ENCODE data around the gene RPL6. TPM values are rescaled to one million over a fixed set of nuclear protein-coding genes. Genes with fewer than 3 reads are reported as not detected.
"Not testable (repeated sequence)": the region's sequence is repeated elsewhere in the genome, so short reads cannot be mapped to it uniquely, and the experiment has no call there.

RPL6 gene
- total and polyA plus RNA-seq, 4 donors, result 182 to 610 (median 522) TPM

GRCh38 chr12:112456029-112456428, 46.6 kb upstream of the RPL6 start:
- Histone ChIP-seq H3K9me3 (ENCODE audit: control insufficient read depth in 4 of 4, low read length in 3 of 4) (no peaks in the 10 kb centered on the region), H3K27me3 (ENCODE audit: control insufficient read depth in 4 of 4, insufficient read depth in 4 of 4, low read length in 3 of 4) (no peaks in the 10 kb centered on the region), H3K4me3 (ENCODE audit: low read depth in 1 of 3, low read length in 3 of 3) (no peak overlapping the region), H3K27ac (ENCODE audit: low read depth in 1 of 2, low read length in 2 of 2) (no peak overlapping the region), H3K9ac (ENCODE audit: low read depth in 1 of 2, low read length in 2 of 2) (no peak overlapping the region), H3K4me1 (ENCODE audit: control insufficient read depth in 4 of 4, insufficient read depth in 4 of 4, low read length in 3 of 4) (no peaks in the 10 kb centered on the region), H3K36me3 (ENCODE audit: control insufficient read depth in 4 of 4, insufficient read depth in 3 of 4, low read depth in 1 of 4, low read length in 3 of 4) (peaks cover 4 to 47% (median 18%) of the 10 kb centered on the region in 4 donors)
- TF ChIP-seq RAD21 (IDR thresholded peaks at IDR 0.05), result no peak
- no peak for DNase-seq (ENCODE audit: low spot score)
- WGBS, result 96% methylated on average over 7 of the region's 7 CpGs

- 79% methylated on average over 4 of the region's 4 CpGs for WGBS
- H3K4me3 ChIP-seq (ENCODE audit: low read depth in 1 of 3, low read length in 3 of 3), result no peak overlapping the region
Observed at GRCh38 chr12:112450725-112451124, 41.3 kb upstream of the RPL6 start.

GRCh38 chr12:112448165-112448564, 38.8 kb upstream of the RPL6 start:
- H3K27me3 ChIP-seq (ENCODE audit: control insufficient read depth in 4 of 4, insufficient read depth in 4 of 4, low read length in 3 of 4); H3K9me3 ChIP-seq (ENCODE audit: control insufficient read depth in 4 of 4, low read length in 3 of 4); DNase-seq (ENCODE audit: low spot score); H3K4me3 ChIP-seq (ENCODE audit: low read depth in 1 of 3, low read length in 3 of 3); H3K4me1 ChIP-seq (ENCODE audit: control insufficient read depth in 4 of 4, insufficient read depth in 4 of 4, low read length in 3 of 4); H3K27ac ChIP-seq (ENCODE audit: low read depth in 1 of 2, low read length in 2 of 2); H3K9ac ChIP-seq (ENCODE audit: low read depth in 1 of 2, low read length in 2 of 2): not testable (repeated sequence)
- H3K36me3 ChIP-seq (ENCODE audit: control insufficient read depth in 4 of 4, insufficient read depth in 3 of 4, low read depth in 1 of 4, low read length in 3 of 4), result peaks cover 10 to 28% (median 17%) of the 10 kb centered on the region in 4 donors
- 97% methylated on average over 2 of the region's 2 CpGs for WGBS

More at GRCh38 chr12:112450725-112451124, 41.3 kb upstream of the RPL6 start:
- H3K27me3 ChIP-seq (ENCODE audit: control insufficient read depth in 4 of 4, insufficient read depth in 4 of 4, low read length in 3 of 4), result no peaks in the 10 kb centered on the region
- no peak overlapping the region for H3K27ac ChIP-seq (ENCODE audit: low read depth in 1 of 2, low read length in 2 of 2)
- TF ChIP-seq RAD21 (IDR thresholded peaks at IDR 0.05) (peak; percentile 44 to 55), EGR1 (IDR thresholded peaks at IDR 0.05; ENCODE audit: low read depth in 2 of 2) (no peak), CTCF (IDR thresholded peaks at IDR 0.05; ENCODE audit: low read depth, low read length, missing input control) (peak; percentile 14)
- no peak for DNase-seq (ENCODE audit: low spot score)
- no peaks in the 10 kb centered on the region for H3K9me3 ChIP-seq (ENCODE audit: control insufficient read depth in 4 of 4, low read length in 3 of 4)
- H3K9ac ChIP-seq (ENCODE audit: low read depth in 1 of 2, low read length in 2 of 2), result no peak overlapping the region
- H3K36me3 ChIP-seq (ENCODE audit: control insufficient read depth in 4 of 4, insufficient read depth in 3 of 4, low read depth in 1 of 4, low read length in 3 of 4), result peaks cover 13 to 41% (median 22%) of the 10 kb centered on the region in 4 donors
- no peaks in the 10 kb centered on the region for H3K4me1 ChIP-seq (ENCODE audit: control insufficient read depth in 4 of 4, insufficient read depth in 4 of 4, low read length in 3 of 4)

- H3K36me3 ChIP-seq (ENCODE audit: control insufficient read depth in 4 of 4, insufficient read depth in 3 of 4, low read depth in 1 of 4, low read length in 3 of 4), result peaks cover 10 to 25% (median 17%) of the 10 kb centered on the region in 4 donors
- H3K9ac ChIP-seq (ENCODE audit: low read depth in 1 of 2, low read length in 2 of 2), result no peak overlapping the region
- no peaks in the 10 kb centered on the region for H3K4me1 ChIP-seq (ENCODE audit: control insufficient read depth in 4 of 4, insufficient read depth in 4 of 4, low read length in 3 of 4)
- no peaks in the 10 kb centered on the region for H3K9me3 ChIP-seq (ENCODE audit: control insufficient read depth in 4 of 4, low read length in 3 of 4)
- WGBS, result 82% methylated on average over 3 of the region's 3 CpGs
- DNase-seq (ENCODE audit: low spot score), result no peak
- no peak overlapping the region for H3K27ac ChIP-seq (ENCODE audit: low read depth in 1 of 2, low read length in 2 of 2)
- H3K4me3 ChIP-seq (ENCODE audit: low read depth in 1 of 3, low read length in 3 of 3), result no peak overlapping the region
- no peaks in the 10 kb centered on the region for H3K27me3 ChIP-seq (ENCODE audit: control insufficient read depth in 4 of 4, insufficient read depth in 4 of 4, low read length in 3 of 4)
- no peak for TF ChIP-seq JUND (IDR thresholded peaks at IDR 0.05)
- TF ChIP-seq NR2F2 (IDR thresholded peaks at IDR 0.05), result no peak
- no peak for TF ChIP-seq GABPA (IDR thresholded peaks at IDR 0.05 in 1 of 2, conservative IDR thresholded peaks at IDR 0.05 in 1 of 2)
- TF ChIP-seq SP1 (IDR thresholded peaks at IDR 0.05), result no peak
- no peak for TF ChIP-seq FOXA2 (IDR thresholded peaks at IDR 0.05)
- TF ChIP-seq RXRA (IDR thresholded peaks at IDR 0.05), result no peak
- TF ChIP-seq MAX (IDR thresholded peaks at IDR 0.05), result no peak
- TF ChIP-seq FOXA1 (IDR thresholded peaks at IDR 0.05), result no peak
- TF ChIP-seq HNF4A (conservative IDR thresholded peaks at IDR 0.05), result no peak
- TF ChIP-seq RAD21 (IDR thresholded peaks at IDR 0.05), result no peak
- no peak for TF ChIP-seq HNF4G (IDR thresholded peaks at IDR 0.05)
- no peak for TF ChIP-seq ATF3 (IDR thresholded peaks at IDR 0.05)
- no peak for TF ChIP-seq ZBTB33 (IDR thresholded peaks at IDR 0.05)
- TF ChIP-seq CTCF (IDR thresholded peaks at IDR 0.05; ENCODE audit: low read depth, low read length, missing input control), result no peak
- no peak for TF ChIP-seq EGR1 (IDR thresholded peaks at IDR 0.05; ENCODE audit: low read depth in 2 of 2)
- TF ChIP-seq TAF1 (conservative IDR thresholded peaks at IDR 0.05), result no peak
Observed at GRCh38 chr12:112447106-112447505, 37.7 kb upstream of the RPL6 start.
